PC-3 (cell line): Measurements from ENCODE around the gene LILRA6.
"Not testable (repeated sequence)": the region's sequence is repeated elsewhere in the genome, so short reads cannot be mapped to it uniquely, and the experiment has no call there.

Experiments
- EZH2 ChIP-seq: fragments of 300-600 bp; sonication (generic); IDR thresholded peaks from one replicate; pipeline ENCODE4 v1.6.1; 2017; ENCODE audit warnings: antibody characterized with exemption, mild to moderate bottlenecking, low read length; ENCODE audit not compliant: unreplicated experiment
- EZH2phosphoT487 ChIP-seq: fragments of 300-600 bp; sonication (generic); IDR thresholded peaks from 2 replicates; pipeline ENCODE4 v1.6.1; 2018; ENCODE audit warnings: mild to moderate bottlenecking, antibody characterized with exemption, low read length, borderline replicate concordance
- TF ChIP-seq, protein P1 (sequence below): fragments of 300-600 bp; sonication (generic); conservative IDR thresholded peaks from 2 replicates; pipeline ENCODE4 v1.5.1; 2017; ENCODE audit warnings: antibody characterized with exemption, low read depth, mild to moderate bottlenecking, low read length

DNA sequence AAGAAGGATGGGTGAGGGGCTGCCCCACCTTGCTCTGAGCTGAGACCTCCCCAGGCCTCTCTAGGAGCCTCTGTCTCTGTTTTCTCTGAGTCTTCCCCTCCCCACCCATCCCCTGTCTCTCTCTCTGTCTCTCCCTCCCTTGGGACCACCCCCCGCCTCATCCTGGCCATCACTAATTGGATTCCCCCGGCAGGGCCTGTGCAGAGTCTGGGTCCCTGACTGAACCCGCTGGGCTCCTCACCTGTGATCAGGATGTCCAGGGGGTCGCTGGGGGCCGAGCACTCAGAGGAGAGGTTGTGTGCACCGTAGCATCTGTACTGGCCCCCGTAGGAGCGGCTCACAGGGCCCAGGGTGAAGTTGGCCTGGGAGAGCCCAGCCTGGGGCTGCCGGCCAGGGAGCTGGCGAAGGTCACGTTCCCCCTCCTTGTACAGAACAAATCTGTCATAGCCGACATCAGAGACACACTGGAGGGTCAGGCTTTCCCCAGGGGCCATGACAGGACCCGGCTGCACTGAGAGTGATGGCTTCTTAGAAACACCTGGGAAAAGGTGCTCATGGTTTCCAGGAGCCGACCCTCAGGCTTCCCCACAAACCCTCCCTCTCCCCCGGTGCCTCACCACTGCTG lies 36.1 kb upstream of the LILRA6 start:
- TF ChIP-seq, protein P1, sequence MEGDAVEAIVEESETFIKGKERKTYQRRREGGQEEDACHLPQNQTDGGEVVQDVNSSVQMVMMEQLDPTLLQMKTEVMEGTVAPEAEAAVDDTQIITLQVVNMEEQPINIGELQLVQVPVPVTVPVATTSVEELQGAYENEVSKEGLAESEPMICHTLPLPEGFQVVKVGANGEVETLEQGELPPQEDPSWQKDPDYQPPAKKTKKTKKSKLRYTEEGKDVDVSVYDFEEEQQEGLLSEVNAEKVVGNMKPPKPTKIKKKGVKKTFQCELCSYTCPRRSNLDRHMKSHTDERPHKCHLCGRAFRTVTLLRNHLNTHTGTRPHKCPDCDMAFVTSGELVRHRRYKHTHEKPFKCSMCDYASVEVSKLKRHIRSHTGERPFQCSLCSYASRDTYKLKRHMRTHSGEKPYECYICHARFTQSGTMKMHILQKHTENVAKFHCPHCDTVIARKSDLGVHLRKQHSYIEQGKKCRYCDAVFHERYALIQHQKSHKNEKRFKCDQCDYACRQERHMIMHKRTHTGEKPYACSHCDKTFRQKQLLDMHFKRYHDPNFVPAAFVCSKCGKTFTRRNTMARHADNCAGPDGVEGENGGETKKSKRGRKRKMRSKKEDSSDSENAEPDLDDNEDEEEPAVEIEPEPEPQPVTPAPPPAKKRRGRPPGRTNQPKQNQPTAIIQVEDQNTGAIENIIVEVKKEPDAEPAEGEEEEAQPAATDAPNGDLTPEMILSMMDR = not testable (repeated sequence)
- not testable (repeated sequence) for TF ChIP-seq EZH2, EZH2phosphoT487
